ENCODE measurements around the gene NSFL1C. TPM values are rescaled to one million over a fixed set of nuclear protein-coding genes. Genes with fewer than 3 reads are reported as not detected.

NSFL1C gene
- polyA plus RNA-seq, 1 of the 3 experiments (the other 2 are of a cell fraction) = 45.9 TPM

DNA sequence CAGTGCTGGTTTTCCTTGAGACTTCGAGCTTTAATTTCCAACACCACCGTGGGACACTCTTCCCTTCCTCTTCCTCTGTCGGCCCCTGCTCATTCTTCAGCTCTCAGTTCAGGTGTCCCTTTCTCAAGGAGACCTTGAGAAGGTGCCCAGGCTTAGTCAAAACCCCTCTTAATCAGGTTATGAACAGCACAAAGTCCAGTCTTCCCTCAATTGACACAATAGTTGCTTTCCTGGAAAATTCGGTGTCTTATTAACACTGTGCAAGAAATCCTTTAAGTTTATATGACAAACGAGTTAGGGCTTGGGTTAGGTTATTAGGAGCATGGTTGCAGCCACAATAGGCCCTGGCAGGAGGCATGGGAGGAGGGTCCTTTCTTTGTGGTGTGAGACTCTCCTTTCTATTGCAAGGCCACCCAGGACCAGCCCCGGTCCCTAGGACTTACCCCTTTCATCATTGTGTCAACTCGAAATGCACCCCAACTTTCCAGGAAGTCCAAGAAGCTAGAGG is 1.5 kb upstream of the NSFL1C start:
- no peaks in the 10 kb centered on the region for H3K27me3 ChIP-seq (ENCODE audit: insufficient read depth)
- WGBS (ENCODE audit: low lambda C conversion rate) = 42% methylated on average over 7 of the region's 7 CpGs
- POLR2A ChIA-PET = no interaction called here

DNA sequence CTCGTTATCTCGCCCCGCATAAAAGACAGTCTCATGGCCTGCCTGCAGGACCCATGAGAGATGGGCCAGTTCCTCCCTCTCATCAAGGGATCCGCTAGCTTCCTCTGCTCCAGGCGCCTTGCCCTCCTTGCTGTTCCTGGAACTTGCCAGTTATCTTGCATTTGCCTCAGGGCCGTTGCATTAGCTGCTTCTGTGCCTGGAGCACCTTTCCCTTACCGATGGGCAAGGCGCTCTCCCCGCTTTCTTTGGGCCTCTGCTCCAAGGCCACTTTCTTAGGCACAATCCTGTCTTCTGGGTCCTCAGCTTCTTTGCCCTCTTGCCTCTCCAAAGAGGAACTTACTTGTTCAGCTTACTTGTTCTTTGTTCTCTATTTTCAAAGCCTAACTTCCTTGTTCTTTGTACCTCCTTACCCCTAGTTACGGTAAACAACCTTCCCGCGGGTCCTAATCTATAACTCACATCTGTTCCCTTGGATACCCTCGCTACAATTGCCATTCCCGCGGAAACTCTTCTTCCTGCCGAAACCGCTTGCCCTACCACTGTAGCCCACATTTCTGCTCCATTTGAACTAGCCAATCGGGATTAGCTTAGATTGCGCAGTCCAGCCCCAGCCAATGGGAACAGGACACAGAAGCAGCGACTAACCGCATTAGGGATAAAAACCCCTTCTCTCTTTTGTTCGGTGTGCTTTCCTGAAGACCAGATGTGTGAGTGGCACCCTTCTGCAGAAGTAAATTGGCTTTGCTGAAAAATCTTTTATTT is 887 bp upstream of the NSFL1C start:
- POLR2A ChIA-PET = no interaction called here
- H3K4me2 ChIP-seq = peak overlapping the region; percentile 34; the same call in 1 of the 2 replicates
- H3K9me3 ChIP-seq = no peaks in the 10 kb centered on the region
- peak; percentile 9 for DNase-seq
- H3K36me3 ChIP-seq (replicated peaks in 1 of 2; ENCODE audit: control insufficient read depth in 1 of 2, insufficient read depth in 2 of 2, low read length in 1 of 2) = peaks cover 9 to 17% of the 10 kb centered on the region in 2 experiments
- H3K79me2 ChIP-seq (ENCODE audit: insufficient read depth) = peaks cover 38% of the 10 kb centered on the region
- no peaks in the 10 kb centered on the region for H3K27me3 ChIP-seq (ENCODE audit: insufficient read depth)
- H3K4me1 ChIP-seq (ENCODE audit: control insufficient read depth in 1 of 2, insufficient read depth in 2 of 2, low read depth in 1 of 2, low read length in 1 of 2) = peaks cover 15 to 16% of the 10 kb centered on the region in 2 experiments; a peak in 1 of 4 replicates
- CTCF ChIA-PET = interaction anchor here (0.7 to 4.8 kb wide), 34 partner anchors 9 to 766 kb away, joined by 3 to 31 read pairs (median 5); partner anchors contain the start of genes C20orf202 and SIRPB2
- peak overlapping the region; percentile 64; the same call in 1 of the 2 replicates for H2AFZ ChIP-seq (ENCODE audit: low read depth)
- 68% methylated on average over 22 of the region's 22 CpGs for WGBS (ENCODE audit: low lambda C conversion rate)
- no peak overlapping the region for H3K9ac ChIP-seq
- H3K9me2 ChIP-seq = no peaks in the 10 kb centered on the region
- H4K20me1 ChIP-seq (ENCODE audit: insufficient read depth) = peaks cover 28% of the 10 kb centered on the region
- no peak overlapping the region for H3K4me3 ChIP-seq (ENCODE audit: low read depth in 2 of 2, low read length in 1 of 2)
- peaks cover 5% of the 10 kb centered on the region for H3F3A ChIP-seq (replicated peaks; ENCODE audit: insufficient read depth)
- H3K27ac ChIP-seq (ENCODE audit: low read depth in 2 of 2, low read length in 1 of 2) = no peak overlapping the region
- TF ChIP-seq TCF12 (IDR thresholded peaks at IDR 0.05) (no peak), PBX3 (IDR thresholded peaks at IDR 0.05) (no peak), GABPA (IDR thresholded peaks at IDR 0.05; ENCODE audit: low read depth) (no peak), CHD2 (IDR thresholded peaks at IDR 0.05; ENCODE audit: low read length, partially characterized antibody) (no peak), FOXJ3 (CRISPR knock-in tag; IDR thresholded peaks at IDR 0.05) (no peak), RAD21 (IDR thresholded peaks at IDR 0.05; ENCODE audit: low read length) (no peak), EZH2phosphoT487 (IDR thresholded peaks at IDR 0.05; ENCODE audit: borderline replicate concordance, low read depth) (no peak)
- TF ChIP-seq, protein P1, sequence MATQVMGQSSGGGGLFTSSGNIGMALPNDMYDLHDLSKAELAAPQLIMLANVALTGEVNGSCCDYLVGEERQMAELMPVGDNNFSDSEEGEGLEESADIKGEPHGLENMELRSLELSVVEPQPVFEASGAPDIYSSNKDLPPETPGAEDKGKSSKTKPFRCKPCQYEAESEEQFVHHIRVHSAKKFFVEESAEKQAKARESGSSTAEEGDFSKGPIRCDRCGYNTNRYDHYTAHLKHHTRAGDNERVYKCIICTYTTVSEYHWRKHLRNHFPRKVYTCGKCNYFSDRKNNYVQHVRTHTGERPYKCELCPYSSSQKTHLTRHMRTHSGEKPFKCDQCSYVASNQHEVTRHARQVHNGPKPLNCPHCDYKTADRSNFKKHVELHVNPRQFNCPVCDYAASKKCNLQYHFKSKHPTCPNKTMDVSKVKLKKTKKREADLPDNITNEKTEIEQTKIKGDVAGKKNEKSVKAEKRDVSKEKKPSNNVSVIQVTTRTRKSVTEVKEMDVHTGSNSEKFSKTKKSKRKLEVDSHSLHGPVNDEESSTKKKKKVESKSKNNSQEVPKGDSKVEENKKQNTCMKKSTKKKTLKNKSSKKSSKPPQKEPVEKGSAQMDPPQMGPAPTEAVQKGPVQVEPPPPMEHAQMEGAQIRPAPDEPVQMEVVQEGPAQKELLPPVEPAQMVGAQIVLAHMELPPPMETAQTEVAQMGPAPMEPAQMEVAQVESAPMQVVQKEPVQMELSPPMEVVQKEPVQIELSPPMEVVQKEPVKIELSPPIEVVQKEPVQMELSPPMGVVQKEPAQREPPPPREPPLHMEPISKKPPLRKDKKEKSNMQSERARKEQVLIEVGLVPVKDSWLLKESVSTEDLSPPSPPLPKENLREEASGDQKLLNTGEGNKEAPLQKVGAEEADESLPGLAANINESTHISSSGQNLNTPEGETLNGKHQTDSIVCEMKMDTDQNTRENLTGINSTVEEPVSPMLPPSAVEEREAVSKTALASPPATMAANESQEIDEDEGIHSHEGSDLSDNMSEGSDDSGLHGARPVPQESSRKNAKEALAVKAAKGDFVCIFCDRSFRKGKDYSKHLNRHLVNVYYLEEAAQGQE (IDR thresholded peaks at IDR 0.05; ENCODE audit: low read depth, low read length) = no peak

More for the DNA sequence above, 1.5 kb upstream of the NSFL1C start:
- peaks cover 5% of the 10 kb centered on the region for H3F3A ChIP-seq (replicated peaks; ENCODE audit: insufficient read depth)
- H3K4me2 ChIP-seq = no peak overlapping the region
- H3K4me3 ChIP-seq (ENCODE audit: low read depth in 2 of 2, low read length in 1 of 2) = no peak overlapping the region
- no peak for DNase-seq
- H3K9ac ChIP-seq = no peak overlapping the region
- H3K9me3 ChIP-seq = no peaks in the 10 kb centered on the region
- peaks cover 15 to 16% of the 10 kb centered on the region in 2 experiments; a peak in 1 of 4 replicates for H3K4me1 ChIP-seq (ENCODE audit: control insufficient read depth in 1 of 2, insufficient read depth in 2 of 2, low read depth in 1 of 2, low read length in 1 of 2)
- H2AFZ ChIP-seq (ENCODE audit: low read depth) = no peak overlapping the region
- no peak overlapping the region for H3K27ac ChIP-seq (ENCODE audit: low read depth in 2 of 2, low read length in 1 of 2)
- no peaks in the 10 kb centered on the region for H3K9me2 ChIP-seq
- H3K79me2 ChIP-seq (ENCODE audit: insufficient read depth) = peaks cover 31% of the 10 kb centered on the region
- H4K20me1 ChIP-seq (ENCODE audit: insufficient read depth) = peaks cover 22% of the 10 kb centered on the region
- TF ChIP-seq, protein P2, sequence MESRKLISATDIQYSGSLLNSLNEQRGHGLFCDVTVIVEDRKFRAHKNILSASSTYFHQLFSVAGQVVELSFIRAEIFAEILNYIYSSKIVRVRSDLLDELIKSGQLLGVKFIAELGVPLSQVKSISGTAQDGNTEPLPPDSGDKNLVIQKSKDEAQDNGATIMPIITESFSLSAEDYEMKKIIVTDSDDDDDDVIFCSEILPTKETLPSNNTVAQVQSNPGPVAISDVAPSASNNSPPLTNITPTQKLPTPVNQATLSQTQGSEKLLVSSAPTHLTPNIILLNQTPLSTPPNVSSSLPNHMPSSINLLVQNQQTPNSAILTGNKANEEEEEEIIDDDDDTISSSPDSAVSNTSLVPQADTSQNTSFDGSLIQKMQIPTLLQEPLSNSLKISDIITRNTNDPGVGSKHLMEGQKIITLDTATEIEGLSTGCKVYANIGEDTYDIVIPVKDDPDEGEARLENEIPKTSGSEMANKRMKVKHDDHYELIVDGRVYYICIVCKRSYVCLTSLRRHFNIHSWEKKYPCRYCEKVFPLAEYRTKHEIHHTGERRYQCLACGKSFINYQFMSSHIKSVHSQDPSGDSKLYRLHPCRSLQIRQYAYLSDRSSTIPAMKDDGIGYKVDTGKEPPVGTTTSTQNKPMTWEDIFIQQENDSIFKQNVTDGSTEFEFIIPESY (IDR thresholded peaks at IDR 0.05; ENCODE audit: borderline replicate concordance, low read depth) = no peak
- TF ChIP-seq CHD2 (IDR thresholded peaks at IDR 0.05; ENCODE audit: low read length, partially characterized antibody) (no peak), MEF2A (IDR thresholded peaks at IDR 0.05; ENCODE audit: borderline replicate concordance, low read depth) (no peak), EP300 (IDR thresholded peaks at IDR 0.05; ENCODE audit: borderline replicate concordance in 1 of 2, low read depth in 1 of 2, low read length in 1 of 2) (no peak), CTCF (IDR thresholded peaks at IDR 0.05) (no peak), NRF1 (IDR thresholded peaks at IDR 0.05; ENCODE audit: low read depth, low read length) (no peak)
- H3K36me3 ChIP-seq (replicated peaks in 1 of 2; ENCODE audit: control insufficient read depth in 1 of 2, insufficient read depth in 2 of 2, low read length in 1 of 2) = peaks cover 5 to 13% of the 10 kb centered on the region in 2 experiments
- CTCF ChIA-PET = interaction anchor here (0.9 to 4.8 kb wide), 17 partner anchors 9 to 367 kb away, joined by 3 to 31 read pairs (median 5); partner anchors contain the start of gene SIRPB2
